BLaER1 treated with 17β-estradiol and CSF1 and Interleukin-3, amounts not matched to agents 10 nM and 100 nM (cell line): ENCODE data around the gene CLDN11.
A peak's percentile ranks its signal among the peaks of the same experiment; 100 is the strongest.

Source experiments
- H3K27ac ChIP-seq, 11 experiments: shearing (Covaris generic); formaldehyde crosslinking; 2 replicates each; pipeline ENCODE4 v1.8.1; 2022
- H3K27me3 ChIP-seq, 11 experiments: shearing (Covaris generic); formaldehyde crosslinking; 2 replicates each; pipeline ENCODE4 v1.8.1; 2022
- H3K36me3 ChIP-seq, 11 experiments: shearing (Covaris generic); formaldehyde crosslinking; 2 replicates each; pipeline ENCODE4 v1.8.1; 2022
- H3K4me1 ChIP-seq, 10 experiments: shearing (Covaris generic); formaldehyde crosslinking; 2 replicates each; pipeline ENCODE4 v1.8.1; 2022
- H3K4me2 ChIP-seq, 11 experiments: shearing (Covaris generic); formaldehyde crosslinking; 2 replicates each; pipeline ENCODE4 v1.8.1; 2022
- H3K4me3 ChIP-seq, 10 experiments: shearing (Covaris generic); formaldehyde crosslinking; 2 replicates each; pipeline ENCODE4 v1.8.1; 2022
- H3K9ac ChIP-seq, 11 experiments: shearing (Covaris generic); formaldehyde crosslinking; 2 replicates each; pipeline ENCODE4 v1.8.1; 2022
- H3K9me3 ChIP-seq, 11 experiments: shearing (Covaris generic); formaldehyde crosslinking; replicated peaks in 1 of 11; 2 replicates each; pipeline ENCODE4 v1.8.1; 2022
- H4K20me1 ChIP-seq, 11 experiments: shearing (Covaris generic); formaldehyde crosslinking; 2 replicates each; pipeline ENCODE4 v1.8.1; 2022
- Cebpa-rat ChIP-seq, 11 experiments: shearing (Covaris generic); IDR thresholded peaks; 2 replicates each; pipeline ENCODE4 v1.8.1; 2022

The CLDN11 gene

DNA sequence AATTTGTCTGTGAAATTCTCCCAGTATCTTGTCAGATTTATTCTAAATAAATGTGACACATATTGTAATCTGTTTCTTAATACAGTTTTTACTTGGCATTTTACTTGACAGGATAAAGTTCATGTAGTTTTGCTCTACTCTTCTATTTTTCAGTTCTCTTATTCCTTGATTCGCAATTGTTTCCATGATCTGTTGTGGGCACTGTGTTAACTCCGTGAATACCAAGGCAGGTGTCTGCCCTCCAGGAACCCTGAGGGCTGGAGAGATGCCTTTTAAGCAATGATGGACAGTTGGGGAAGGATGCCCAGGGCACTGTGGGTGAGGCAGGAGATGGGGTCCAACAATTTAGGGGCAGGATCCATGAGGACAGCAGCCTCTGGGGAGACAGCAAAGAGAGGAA, 3.1 kb downstream of the CLDN11 start:
- H3K9ac ChIP-seq, result no peak overlapping the region
- peaks cover 41 to 51% (median 47%) of the 10 kb centered on the region in 11 experiments for H3K27me3 ChIP-seq
- H4K20me1 ChIP-seq, result peaks cover 0 to 27% (median 0%) of the 10 kb centered on the region in 11 experiments; a peak in 5 of 22 replicates
- no peak overlapping the region for H3K27ac ChIP-seq
- no peak overlapping the region for H3K4me3 ChIP-seq
- H3K4me1 ChIP-seq, result peaks cover 0 to 14% (median 8%) of the 10 kb centered on the region in 10 experiments; a peak in 14 of 20 replicates
- H3K36me3 ChIP-seq, result 0 out of 22 replicates have a peak, but pooled peaks cover 0 to 3% (median 0%) of the 10 kb centered on the region in 11 experiments
- no peak overlapping the region for H3K4me2 ChIP-seq
- TF ChIP-seq Cebpa-rat (IDR thresholded peaks at IDR 0.05), result no peak
- peaks cover 5 to 25% (median 20%) of the 10 kb centered on the region in 11 experiments; a peak in 19 of 22 replicates for H3K9me3 ChIP-seq

DNA sequence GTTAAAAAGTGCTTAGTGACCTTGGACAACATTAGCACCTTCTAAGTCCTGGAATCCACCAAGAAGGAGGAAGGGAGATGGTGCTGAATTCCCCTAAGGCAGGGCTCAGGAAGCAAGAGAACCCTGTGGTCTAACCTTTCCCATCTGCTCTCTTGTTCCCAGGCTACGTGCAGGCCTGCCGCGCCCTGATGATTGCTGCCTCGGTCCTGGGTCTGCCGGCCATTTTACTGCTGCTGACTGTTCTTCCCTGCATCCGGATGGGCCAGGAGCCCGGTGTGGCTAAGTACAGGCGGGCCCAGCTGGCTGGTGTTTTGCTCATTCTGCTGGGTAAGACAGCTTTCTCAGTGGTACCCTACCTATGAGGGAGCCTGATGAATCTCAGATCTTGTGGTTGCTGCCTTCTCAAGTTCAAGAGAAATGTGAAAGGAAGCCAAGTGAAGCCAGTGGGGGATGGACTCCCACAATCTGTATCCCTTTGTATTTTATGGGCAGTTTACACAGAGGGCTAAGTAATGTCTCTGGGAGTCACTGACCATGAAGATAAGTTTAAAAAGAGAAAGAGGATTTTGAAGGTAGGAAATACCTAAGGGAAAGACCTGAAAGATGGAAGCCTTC, 4.4 kb downstream of the CLDN11 start:
- H3K36me3 ChIP-seq, result 0 out of 22 replicates have a peak, but pooled peaks cover 0 to 3% (median 0%) of the 10 kb centered on the region in 11 experiments
- peaks cover 1 to 16% (median 9%) of the 10 kb centered on the region in 10 experiments; a peak in 17 of 20 replicates for H3K4me1 ChIP-seq
- H4K20me1 ChIP-seq, result peaks cover 0 to 19% (median 0%) of the 10 kb centered on the region in 11 experiments; a peak in 5 of 22 replicates
- no peak for TF ChIP-seq Cebpa-rat (IDR thresholded peaks at IDR 0.05)
- no peak overlapping the region for H3K9ac ChIP-seq
- H3K27me3 ChIP-seq, result peaks cover 27 to 38% (median 34%) of the 10 kb centered on the region in 11 experiments
- peaks cover 5 to 25% (median 20%) of the 10 kb centered on the region in 11 experiments; a peak in 19 of 22 replicates for H3K9me3 ChIP-seq
- no peak overlapping the region for H3K27ac ChIP-seq
- H3K4me2 ChIP-seq, result peak overlapping the region in 1 of 11 experiments; percentile 18; a peak in 1 of 22 replicates
- H3K4me3 ChIP-seq, result no peak overlapping the region

DNA sequence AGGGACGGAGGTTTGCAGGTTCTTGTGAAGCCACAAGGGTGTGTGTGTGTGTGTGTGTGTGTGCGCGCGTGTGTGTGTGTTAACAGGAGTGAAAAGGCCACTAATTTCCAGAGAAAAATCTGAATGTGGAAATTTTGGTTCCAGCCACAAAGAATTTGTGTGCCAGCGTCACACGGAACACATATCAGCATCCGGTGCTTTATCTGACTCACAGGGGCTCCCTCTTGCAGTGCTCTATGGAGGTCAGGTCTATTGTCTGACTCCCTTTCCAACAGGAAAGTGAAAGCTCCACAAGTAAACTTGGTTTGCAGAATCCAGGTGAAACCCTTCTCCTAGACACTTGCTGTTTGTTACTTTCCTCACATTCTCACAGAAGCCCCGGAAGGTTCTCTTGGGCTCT, 6.2 kb downstream of the CLDN11 start:
- Histone ChIP-seq H3K4me1 (peaks cover 15 to 20% (median 19%) of the 10 kb centered on the region in 10 experiments), H3K4me2 (no peak overlapping the region), H4K20me1 (peaks cover 0 to 4% (median 0%) of the 10 kb centered on the region in 11 experiments; a peak in 2 of 22 replicates), H3K36me3 (no peaks in the 10 kb centered on the region), H3K4me3 (no peak overlapping the region), H3K9me3 (peaks cover under 1 to 8% (median 5%) of the 10 kb centered on the region in 11 experiments; a peak in 17 of 22 replicates), H3K27ac (no peak overlapping the region), H3K27me3 (peaks cover 9 to 21% (median 16%) of the 10 kb centered on the region in 11 experiments), H3K9ac (no peak overlapping the region)
- no peak for TF ChIP-seq Cebpa-rat (IDR thresholded peaks at IDR 0.05)

- Histone ChIP-seq H3K9me3 (no peaks in the 10 kb centered on the region; a peak in 1 of 22 replicates), H3K4me2 (no peak overlapping the region), H3K36me3 (no peaks in the 10 kb centered on the region), H3K27me3 (peaks cover 2 to 13% (median 8%) of the 10 kb centered on the region in 11 experiments), H3K27ac (no peak overlapping the region), H3K9ac (no peak overlapping the region), H3K4me1 (peaks cover 19 to 27% (median 21%) of the 10 kb centered on the region in 10 experiments), H4K20me1 (peaks cover 0 to 4% (median 0%) of the 10 kb centered on the region in 11 experiments; a peak in 1 of 22 replicates), H3K4me3 (no peak overlapping the region)
- no peak for TF ChIP-seq Cebpa-rat (IDR thresholded peaks at IDR 0.05)
Measured at GRCh38 chr3:170425491-170426239, 7.0 kb downstream of the CLDN11 start.

GRCh38 chr3:170426240-170426797, 7.7 kb downstream of the CLDN11 start:
- Histone ChIP-seq H4K20me1 (peaks cover 0 to 4% (median 0%) of the 10 kb centered on the region in 11 experiments; a peak in 1 of 22 replicates), H3K4me2 (no peak overlapping the region), H3K9me3 (no peaks in the 10 kb centered on the region), H3K4me3 (no peak overlapping the region), H3K4me1 (peaks cover 19 to 27% (median 21%) of the 10 kb centered on the region in 10 experiments), H3K36me3 (no peaks in the 10 kb centered on the region), H3K9ac (no peak overlapping the region), H3K27ac (no peak overlapping the region), H3K27me3 (peaks cover 0 to 7% (median 3%) of the 10 kb centered on the region in 11 experiments; a peak in 11 of 22 replicates)
- no peak for TF ChIP-seq Cebpa-rat (IDR thresholded peaks at IDR 0.05)

GRCh38 chr3:170428095-170428494, 9.4 kb downstream of the CLDN11 start:
- no peak overlapping the region for H3K9ac ChIP-seq
- H3K4me3 ChIP-seq, result no peak overlapping the region
- no peaks in the 10 kb centered on the region for H3K27me3 ChIP-seq
- no peak for TF ChIP-seq Cebpa-rat (IDR thresholded peaks at IDR 0.05)
- H3K36me3 ChIP-seq, result no peaks in the 10 kb centered on the region
- H3K27ac ChIP-seq, result no peak overlapping the region
- peak overlapping the region in 8 of 11 experiments; percentile 19 to 69 (median 37); a peak in 11 of 22 replicates for H3K4me2 ChIP-seq
- H4K20me1 ChIP-seq, result no peaks in the 10 kb centered on the region
- H3K4me1 ChIP-seq, result peaks cover 19 to 27% (median 21%) of the 10 kb centered on the region in 10 experiments
- no peaks in the 10 kb centered on the region for H3K9me3 ChIP-seq

- H3K27me3 ChIP-seq, result no peaks in the 10 kb centered on the region
- no peak overlapping the region; a peak in 1 of 22 replicates for H3K27ac ChIP-seq
- H3K4me2 ChIP-seq, result peak overlapping the region; percentile 18 to 69 (median 36); a peak in 20 of 22 replicates
- no peak overlapping the region for H3K9ac ChIP-seq
- no peaks in the 10 kb centered on the region for H3K9me3 ChIP-seq
- H3K36me3 ChIP-seq, result no peaks in the 10 kb centered on the region
- peaks cover 19 to 27% (median 21%) of the 10 kb centered on the region in 10 experiments for H3K4me1 ChIP-seq
- H4K20me1 ChIP-seq, result no peaks in the 10 kb centered on the region
- no peak for TF ChIP-seq Cebpa-rat (IDR thresholded peaks at IDR 0.05)
- no peak overlapping the region for H3K4me3 ChIP-seq
Measured at GRCh38 chr3:170429050-170429449, 10.4 kb downstream of the CLDN11 start.

GRCh38 chr3:170431054-170431453, 12.4 kb downstream of the CLDN11 start:
- H3K4me3 ChIP-seq, result no peak overlapping the region
- H3K4me1 ChIP-seq, result peaks cover 19 to 27% (median 21%) of the 10 kb centered on the region in 10 experiments
- H3K4me2 ChIP-seq, result no peak overlapping the region
- no peak for TF ChIP-seq Cebpa-rat (IDR thresholded peaks at IDR 0.05)
- no peaks in the 10 kb centered on the region for H3K9me3 ChIP-seq
- no peaks in the 10 kb centered on the region for H4K20me1 ChIP-seq
- no peaks in the 10 kb centered on the region for H3K36me3 ChIP-seq
- H3K27me3 ChIP-seq, result no peaks in the 10 kb centered on the region
- H3K9ac ChIP-seq, result no peak overlapping the region
- H3K27ac ChIP-seq, result no peak overlapping the region

DNA sequence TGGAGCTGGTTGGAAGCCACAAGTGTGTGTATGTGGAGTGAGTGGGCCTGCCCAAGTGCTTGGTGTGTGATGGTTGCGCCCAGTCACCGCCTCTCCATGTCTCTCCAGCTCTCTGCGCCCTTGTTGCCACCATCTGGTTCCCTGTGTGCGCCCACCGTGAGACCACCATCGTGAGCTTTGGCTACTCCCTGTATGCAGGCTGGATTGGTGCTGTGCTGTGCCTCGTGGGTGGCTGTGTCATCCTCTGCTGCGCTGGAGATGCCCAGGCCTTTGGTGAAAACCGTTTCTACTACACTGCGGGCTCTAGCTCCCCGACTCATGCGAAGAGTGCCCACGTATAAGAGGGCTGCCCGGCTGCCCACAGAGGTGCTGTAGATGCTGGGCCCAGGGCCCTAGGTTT, 13.7 kb downstream of the CLDN11 start:
- H3K4me2 ChIP-seq, result no peak overlapping the region
- no peaks in the 10 kb centered on the region for H4K20me1 ChIP-seq
- no peaks in the 10 kb centered on the region for H3K27me3 ChIP-seq
- no peak overlapping the region for H3K9ac ChIP-seq
- H3K9me3 ChIP-seq, result no peaks in the 10 kb centered on the region
- H3K4me3 ChIP-seq, result no peak overlapping the region
- no peaks in the 10 kb centered on the region for H3K36me3 ChIP-seq
- H3K27ac ChIP-seq, result no peak overlapping the region
- TF ChIP-seq Cebpa-rat (IDR thresholded peaks at IDR 0.05), result no peak
- peaks cover 19 to 27% (median 21%) of the 10 kb centered on the region in 10 experiments for H3K4me1 ChIP-seq
